Mucosa of descending colon (tissue), 3 donors: ENCODE data around the gene NOTCH3. TPM values are rescaled to one million over a fixed set of nuclear protein-coding genes. Genes with fewer than 3 reads are reported as not detected.
A peak's percentile ranks its signal among the peaks of the same experiment; 100 is the strongest.

Experiments
- ATAC-seq: fragments of 200-7000 bp; cut with Tn5 transposase; one replicate; pipeline ENCODE4 v1.9.1; 2020; ENCODE audit warnings: mild to moderate bottlenecking, moderate library complexity
- DNase-seq, 3 donors: peaks; one replicate each; pipeline ENCODE4 v3.0.0-alpha.2; 2020
- H3K36me3 ChIP-seq: fragments of 200-600 bp; one replicate; pipeline ENCODE4 v1.8.0; 2021; ENCODE audit warnings: low read depth, mild to moderate bottlenecking
- H3K4me1 ChIP-seq: fragments of 200-600 bp; one replicate; pipeline ENCODE4 v1.8.0; 2021; ENCODE audit warnings: low read depth, mild to moderate bottlenecking
- H3K4me3 ChIP-seq: fragments of 200-600 bp; one replicate; pipeline ENCODE4 v1.8.0; 2021; ENCODE audit warnings: mild to moderate bottlenecking
- H3K9me3 ChIP-seq: fragments of 200-600 bp; one replicate; pipeline ENCODE4 v1.8.0; 2021; ENCODE audit warnings: mild to moderate bottlenecking
- CTCF ChIP-seq: fragments of 200-600 bp; IDR thresholded peaks from one replicate; pipeline ENCODE4 v1.8.0; 2022; ENCODE audit warnings: antibody characterized with exemption, mild to moderate bottlenecking
- intact Hi-C, 2 donors: fragments of 100-400 bp; cut with DNase I in 1 of 2; cut with micrococcal nuclease in 1 of 2; formaldehyde crosslinking; loops; one replicate each; pipeline versions ENCODE4 v1.11.0 to v1.11.1; 2022; cut with DNase I, micrococcal nuclease
- total RNA-seq, 3 donors: library from RNA; stranded (reverse); fragmentation: NEBNext Ultra II Directional in 2 of 3; extraction: Animal tissue kit (Norgen Biotek cat#: 25700) in 2 of 3; gene quantifications; one replicate each; pipeline versions ENCODE4 v1.2.1 to v1.2.4, GENCODE V29; 2021 to 2023
- donor health status: DM: no; HTN: no; CAD: no; lungs with moderate emphysema.
- donor health status: DM: no; HTN: no; CAD: no.
- donor health status: DM: no; HTN: yes; CAD: no.

NOTCH3 gene
- total RNA-seq, 3 donors from 2014 or later: 3.8 to 13.3 (median 13.0) TPM

GRCh38 chr19:15115080-15115479 lies 85.7 kb downstream of the NOTCH3 start:
- TF ChIP-seq CTCF: no peak
- H3K36me3 ChIP-seq: peaks cover 13% of the 10 kb centered on the region

GRCh38 chr19:15114153-15114540 lies 86.6 kb downstream of the NOTCH3 start:
- intact Hi-C loops: no loop called here
- ATAC-seq: no peak
- H3K4me3 ChIP-seq: no peak overlapping the region
- no peaks in the 10 kb centered on the region for H3K4me1 ChIP-seq
- DNase-seq: no peak
- peaks cover 13% of the 10 kb centered on the region for H3K36me3 ChIP-seq
- no peak for TF ChIP-seq CTCF
- no peaks in the 10 kb centered on the region for H3K9me3 ChIP-seq

More at GRCh38 chr19:15115080-15115479, 85.7 kb downstream of the NOTCH3 start:
- intact Hi-C loops: no loop called here
- Histone ChIP-seq H3K9me3 (no peaks in the 10 kb centered on the region), H3K4me1 (no peaks in the 10 kb centered on the region), H3K4me3 (no peak overlapping the region)
- ATAC-seq (no peak), DNase-seq (peak in 2 of 3 donors; percentile 53 to 65)

GRCh38 chr19:15113245-15114152 lies 87.3 kb downstream of the NOTCH3 start:
- no peak for TF ChIP-seq CTCF
- Histone ChIP-seq H3K4me3 (no peak overlapping the region), H3K9me3 (no peaks in the 10 kb centered on the region), H3K36me3 (peaks cover 13% of the 10 kb centered on the region), H3K4me1 (no peaks in the 10 kb centered on the region)
- no peak for ATAC-seq
- intact Hi-C loops: no loop called here
- DNase-seq: no peak

GRCh38 chr19:15112385-15112784 lies 88.4 kb downstream of the NOTCH3 start:
- Histone ChIP-seq H3K36me3 (peaks cover 6% of the 10 kb centered on the region), H3K9me3 (no peaks in the 10 kb centered on the region), H3K4me1 (no peaks in the 10 kb centered on the region), H3K4me3 (no peak overlapping the region)
- DNase-seq: no peak
- TF ChIP-seq CTCF: no peak
- peak; percentile 61 for ATAC-seq
- intact Hi-C loops: no loop called here

GRCh38 chr19:15111758-15112157 lies 89.0 kb downstream of the NOTCH3 start:
- TF ChIP-seq CTCF: no peak
- peaks cover 6% of the 10 kb centered on the region for H3K36me3 ChIP-seq
- DNase-seq (no peak), ATAC-seq (no peak)
- no peaks in the 10 kb centered on the region for H3K4me1 ChIP-seq
- H3K4me3 ChIP-seq: no peak overlapping the region
- H3K9me3 ChIP-seq: no peaks in the 10 kb centered on the region
- intact Hi-C loops: no loop called here
